Naive B cell (primary cell): ENCODE measurements around the gene CHERP. TPM values are rescaled to one million over a fixed set of nuclear protein-coding genes. Genes with fewer than 3 reads are reported as not detected.

Experiments used
- ATAC-seq, 2 donors: fragments of 150-1000 bp; cut with Tn5 transposase; 2 replicates each; pipeline ENCODE4 v1.10.0; 2021; ENCODE audit warnings: low read depth in 2 of 2, mild to moderate bottlenecking in 2 of 2, moderate library complexity in 2 of 2
- DNase-seq: peaks from one replicate; pipeline ENCODE4 v3.0.0; 2022
- H3K27ac Mint-ChIP-seq, 6 donors: one replicate each; pipeline ENCODE4 v1.8.0; 2020 to 2022; ENCODE audit warnings: mild to moderate bottlenecking in 6 of 6, mixed read lengths in 6 of 6, moderate library complexity in 5 of 6, inconsistent platforms in 2 of 6
- H3K27me3 Mint-ChIP-seq, 3 donors: one replicate each; pipeline ENCODE4 v1.8.0; 2021 to 2022; ENCODE audit warnings: mixed read lengths in 3 of 3, mild to moderate bottlenecking in 1 of 3
- H3K36me3 Mint-ChIP-seq, 2 donors: one replicate each; pipeline ENCODE4 v1.8.0; 2020 to 2022; ENCODE audit warnings: mixed read lengths in 2 of 2, inconsistent platforms in 1 of 2, mild to moderate bottlenecking in 1 of 2
- H3K4me1 Mint-ChIP-seq, 3 donors: one replicate each; pipeline ENCODE4 v1.8.0; 2020 to 2022; ENCODE audit warnings: mixed read lengths in 3 of 3, inconsistent platforms in 1 of 3, mild to moderate bottlenecking in 1 of 3, moderate library complexity in 1 of 3
- H3K4me3 Mint-ChIP-seq, 8 donors: one replicate each; pipeline ENCODE4 v1.8.0; 2020 to 2022; ENCODE audit warnings: mild to moderate bottlenecking in 8 of 8, mixed read lengths in 8 of 8, moderate library complexity in 8 of 8, inconsistent platforms in 2 of 8
- H3K9me3 Mint-ChIP-seq, 7 donors: one replicate each; pipeline ENCODE4 v1.8.0; 2020 to 2022; ENCODE audit warnings: mixed read lengths in 7 of 7, mild to moderate bottlenecking in 5 of 7, inconsistent platforms in 2 of 7, moderate library complexity in 1 of 7
- polyA plus RNA-seq, 6 donors: library from polyadenylated mRNA; unstranded; fragments of 300-500 nt; fragmentation: Illumina TruSeq; gene quantifications; one replicate each; pipeline ENCODE4 v1.2.3, GENCODE V29; 2021; ENCODE audit warnings: low read depth in 6 of 6

Gene CHERP
- 10 to 100 TPM in 2 of 6 donors, 1 to 10 TPM in 4; 3.2 to 19.5 (median 9.4) TPM for polyA plus RNA-seq

GRCh38 chr19:16542045-16542909 lies at the start of gene CHERP:
Gene CHERP, minus strand, starts transcription at chr19:16542437. Its CDS starts 59 bp downstream, at chr19:16542378.
- H3K27ac Mint-ChIP-seq, result peak within 1 kb of the TSS; percentile 86 to 97 (median 92)
- H3K27me3 Mint-ChIP-seq, result no peaks in the 10 kb centered on the region
- peak within 1 kb of the TSS; percentile 89 to 95 (median 92) for H3K4me3 Mint-ChIP-seq
- no peaks in the 10 kb centered on the region for H3K9me3 Mint-ChIP-seq
- H3K36me3 Mint-ChIP-seq, result peaks cover 0 to 11% of the 10 kb centered on the region in 2 donors
- DNase-seq (peak; percentile 93), ATAC-seq (peak; percentile 75 to 85)
- peaks cover 44 to 60% (median 54%) of the 10 kb centered on the region in 3 donors for H3K4me1 Mint-ChIP-seq

GRCh38 chr19:16590876-16591802 lies 48.9 kb upstream of the CHERP start:
- peak overlapping the region in 4 of 6 donors; percentile 32 to 99 (median 64) for H3K27ac Mint-ChIP-seq
- no peak for DNase-seq
- no peak for ATAC-seq
- H3K4me1 Mint-ChIP-seq, result peaks cover 81 to 96% (median 94%) of the 10 kb centered on the region in 3 donors
- peak overlapping the region in 6 of 8 donors; percentile 2 to 51 (median 26) for H3K4me3 Mint-ChIP-seq
- H3K36me3 Mint-ChIP-seq, result no peaks in the 10 kb centered on the region
- no peaks in the 10 kb centered on the region for H3K9me3 Mint-ChIP-seq
- H3K27me3 Mint-ChIP-seq, result no peaks in the 10 kb centered on the region

DNA sequence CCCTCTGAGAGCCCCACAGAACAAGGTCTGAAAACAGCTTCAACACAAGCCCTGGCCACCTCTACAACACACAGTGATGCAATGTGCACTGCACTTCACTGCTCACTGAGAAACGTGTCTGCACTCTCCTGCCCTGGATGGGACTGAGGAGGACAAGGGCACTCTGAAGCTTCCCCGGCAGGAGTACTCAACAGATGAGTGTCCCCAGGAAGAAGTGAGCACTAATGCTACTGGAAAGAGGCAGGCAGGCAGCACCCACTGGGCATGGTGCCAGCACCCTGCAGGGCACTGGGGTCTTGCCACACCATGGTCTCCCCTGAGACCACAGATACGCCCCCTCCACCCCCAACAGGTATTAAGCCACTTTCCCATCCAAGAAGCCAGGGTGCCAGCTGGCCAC lies 47.7 kb upstream of the CHERP start:
- ATAC-seq (no peak), DNase-seq (no peak)
- no peaks in the 10 kb centered on the region for H3K27me3 Mint-ChIP-seq
- peaks cover 81 to 96% (median 94%) of the 10 kb centered on the region in 3 donors for H3K4me1 Mint-ChIP-seq
- H3K27ac Mint-ChIP-seq, result peak overlapping the region; percentile 74 to 100 (median 100)
- H3K4me3 Mint-ChIP-seq, result peak overlapping the region in 5 of 8 donors; percentile 25 to 94 (median 39)
- H3K36me3 Mint-ChIP-seq, result no peaks in the 10 kb centered on the region
- no peaks in the 10 kb centered on the region for H3K9me3 Mint-ChIP-seq

DNA sequence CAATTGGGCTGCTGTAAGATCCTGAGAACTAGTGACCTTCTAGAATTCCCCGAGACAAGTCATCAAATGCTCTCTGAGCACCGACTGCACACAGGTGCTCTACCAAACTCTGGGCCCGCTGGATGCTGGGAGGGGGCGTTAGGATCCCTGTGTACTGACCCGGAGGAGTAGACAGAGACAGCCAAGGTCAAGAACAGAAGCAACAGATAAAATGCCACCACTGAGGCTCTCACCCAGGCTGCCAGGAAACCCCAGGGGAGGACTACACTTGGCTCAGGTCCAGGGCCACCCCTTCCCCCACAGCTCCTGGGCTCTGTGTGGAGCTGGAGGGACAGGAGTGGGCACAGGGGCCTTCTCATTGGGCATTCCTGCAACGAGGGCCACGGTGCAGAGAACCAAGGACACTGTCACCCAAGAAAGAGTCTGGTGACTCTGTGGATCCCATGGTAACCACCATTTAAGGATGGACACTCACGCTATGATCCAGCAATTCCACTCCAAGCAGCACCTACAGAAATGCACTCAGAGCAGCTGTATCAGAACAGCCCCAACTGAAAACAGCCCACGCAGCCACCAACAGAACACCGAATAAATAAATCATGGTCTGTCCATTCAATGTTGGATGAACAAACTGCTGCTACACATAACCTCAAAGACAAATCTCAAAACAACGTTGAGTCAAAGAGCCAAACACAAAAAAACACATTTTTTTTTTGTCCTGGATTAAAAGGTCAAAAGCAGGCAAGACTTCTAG lies 46.8 kb upstream of the CHERP start:
- Mint-ChIP-seq H3K36me3 (no peaks in the 10 kb centered on the region), H3K9me3 (no peaks in the 10 kb centered on the region)

DNA sequence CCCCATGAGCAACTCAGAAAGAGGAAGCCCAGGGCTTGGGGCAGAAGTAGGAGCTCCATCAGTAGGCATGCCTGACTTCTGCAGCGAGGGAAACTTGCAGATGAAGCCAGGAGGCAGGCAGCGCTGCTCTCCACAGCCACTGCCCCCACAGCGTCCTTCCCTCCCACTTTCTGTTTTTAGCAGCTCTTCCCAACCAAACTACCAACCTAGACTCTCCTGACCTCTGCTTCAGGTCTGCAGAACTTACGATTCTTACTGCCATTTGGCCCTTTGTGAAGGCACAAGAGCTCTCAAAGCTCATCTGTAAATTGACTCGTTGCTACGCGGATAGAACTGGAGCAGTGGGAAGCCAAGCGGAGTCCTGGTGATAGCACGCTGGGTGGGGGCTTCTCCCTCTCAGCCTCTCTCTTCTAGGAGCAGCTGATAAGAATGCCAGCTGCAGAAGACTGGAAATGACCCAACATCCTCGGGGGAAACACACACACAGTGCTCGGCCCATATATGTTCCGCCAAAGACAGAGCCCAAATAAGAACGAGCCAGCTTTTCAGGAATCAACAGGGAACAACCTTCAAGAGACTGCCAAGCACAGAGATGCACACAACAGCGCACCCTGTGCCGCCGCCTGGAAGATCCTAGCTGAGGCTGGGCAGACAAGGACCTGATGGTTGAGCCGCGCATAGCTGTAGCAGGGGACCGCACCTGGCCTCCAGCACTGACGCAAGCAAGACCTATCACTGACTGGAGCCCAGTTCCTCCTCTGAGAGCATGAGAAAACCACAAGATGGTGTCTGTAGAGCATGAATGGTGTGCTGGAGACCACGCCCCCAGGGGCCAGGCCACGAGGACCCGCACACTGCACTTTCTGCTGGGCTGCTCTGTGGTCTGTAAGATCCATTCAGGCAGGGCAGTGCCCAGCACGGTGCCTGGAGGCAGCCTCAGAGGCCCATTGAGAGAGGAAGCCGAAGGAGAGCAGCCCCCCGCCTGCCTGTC lies 45.9 kb upstream of the CHERP start:
- H3K36me3 Mint-ChIP-seq, result no peaks in the 10 kb centered on the region
- peaks cover 73 to 96% (median 94%) of the 10 kb centered on the region in 3 donors for H3K4me1 Mint-ChIP-seq
- H3K9me3 Mint-ChIP-seq, result no peaks in the 10 kb centered on the region
- peak overlapping the region; percentile 98 to 100 (median 100) for H3K27ac Mint-ChIP-seq
- ATAC-seq, result peak; percentile 67 to 68
- peak; percentile 94 for DNase-seq
- no peaks in the 10 kb centered on the region for H3K27me3 Mint-ChIP-seq
- peak overlapping the region; percentile 85 to 97 (median 94) for H3K4me3 Mint-ChIP-seq

More for the DNA sequence above, 46.8 kb upstream of the CHERP start:
- ATAC-seq (peak; percentile 2 to 4), DNase-seq (no peak)
- H3K27ac Mint-ChIP-seq, result peak overlapping the region; percentile 98 to 100 (median 100)
- H3K27me3 Mint-ChIP-seq, result no peaks in the 10 kb centered on the region
- H3K4me3 Mint-ChIP-seq, result peak overlapping the region; percentile 85 to 97 (median 94)
- peaks cover 79 to 96% (median 94%) of the 10 kb centered on the region in 3 donors for H3K4me1 Mint-ChIP-seq

- DNase-seq (peak; percentile 91), ATAC-seq (no peak)
- no peaks in the 10 kb centered on the region for H3K36me3 Mint-ChIP-seq
- H3K27ac Mint-ChIP-seq, result peak overlapping the region; percentile 98 to 100 (median 100)
- no peaks in the 10 kb centered on the region for H3K27me3 Mint-ChIP-seq
- H3K9me3 Mint-ChIP-seq, result no peaks in the 10 kb centered on the region
- peaks cover 73 to 97% (median 94%) of the 10 kb centered on the region in 3 donors for H3K4me1 Mint-ChIP-seq
- H3K4me3 Mint-ChIP-seq, result peak overlapping the region; percentile 85 to 97 (median 94)
Observed at GRCh38 chr19:16586991-16587832, 45.0 kb upstream of the CHERP start.

- Mint-ChIP-seq H3K4me1 (peaks cover 70 to 96% (median 92%) of the 10 kb centered on the region in 3 donors), H3K27me3 (no peaks in the 10 kb centered on the region), H3K27ac (peak overlapping the region; percentile 98 to 100 (median 100)), H3K9me3 (no peaks in the 10 kb centered on the region), H3K4me3 (peak overlapping the region; percentile 85 to 97 (median 94)), H3K36me3 (no peaks in the 10 kb centered on the region)
- no peak for ATAC-seq
- no peak for DNase-seq
Observed at GRCh38 chr19:16586477-16586871, 44.2 kb upstream of the CHERP start.

DNA sequence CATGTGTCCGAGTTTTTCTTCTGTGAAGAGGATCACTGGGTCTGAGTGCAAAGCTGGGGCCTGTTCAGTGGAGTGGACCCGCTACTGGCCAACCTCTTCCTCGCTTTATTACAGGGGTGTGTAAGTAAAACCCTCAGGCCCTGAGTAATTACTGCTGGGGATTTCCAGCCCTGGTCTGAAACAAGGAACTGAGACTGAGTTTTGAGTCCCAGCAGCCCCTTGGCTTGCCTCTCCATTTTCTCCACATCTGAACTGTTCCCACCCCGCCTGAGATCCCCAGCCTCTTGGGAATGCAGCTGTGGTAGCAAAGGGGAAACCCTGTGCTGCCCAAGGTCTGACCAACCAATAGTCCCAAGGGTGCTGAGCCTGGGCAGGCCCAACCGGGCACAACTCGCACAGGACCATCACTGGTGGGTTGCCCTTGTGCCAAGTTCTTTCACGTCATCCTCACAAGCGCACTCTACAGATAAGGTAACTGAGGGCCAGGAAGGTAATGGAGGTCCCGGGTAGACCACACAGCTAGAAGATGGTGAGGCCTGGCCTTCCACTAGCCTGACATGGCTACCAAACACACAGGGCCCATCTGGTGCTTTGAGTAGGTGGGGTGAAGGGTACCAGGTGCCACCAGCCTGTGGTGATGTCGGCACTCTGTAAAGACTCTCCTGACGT lies 43.7 kb upstream of the CHERP start:
- DNase-seq, result peak; percentile 89
- H3K4me1 Mint-ChIP-seq, result peaks cover 71 to 93% (median 92%) of the 10 kb centered on the region in 3 donors
- no peaks in the 10 kb centered on the region for H3K36me3 Mint-ChIP-seq
- no peaks in the 10 kb centered on the region for H3K9me3 Mint-ChIP-seq
- peak overlapping the region; percentile 98 to 100 (median 100) for H3K27ac Mint-ChIP-seq
- no peaks in the 10 kb centered on the region for H3K27me3 Mint-ChIP-seq
- ATAC-seq, result peak; percentile 36 to 42
- peak overlapping the region; percentile 85 to 97 (median 94) for H3K4me3 Mint-ChIP-seq

DNA sequence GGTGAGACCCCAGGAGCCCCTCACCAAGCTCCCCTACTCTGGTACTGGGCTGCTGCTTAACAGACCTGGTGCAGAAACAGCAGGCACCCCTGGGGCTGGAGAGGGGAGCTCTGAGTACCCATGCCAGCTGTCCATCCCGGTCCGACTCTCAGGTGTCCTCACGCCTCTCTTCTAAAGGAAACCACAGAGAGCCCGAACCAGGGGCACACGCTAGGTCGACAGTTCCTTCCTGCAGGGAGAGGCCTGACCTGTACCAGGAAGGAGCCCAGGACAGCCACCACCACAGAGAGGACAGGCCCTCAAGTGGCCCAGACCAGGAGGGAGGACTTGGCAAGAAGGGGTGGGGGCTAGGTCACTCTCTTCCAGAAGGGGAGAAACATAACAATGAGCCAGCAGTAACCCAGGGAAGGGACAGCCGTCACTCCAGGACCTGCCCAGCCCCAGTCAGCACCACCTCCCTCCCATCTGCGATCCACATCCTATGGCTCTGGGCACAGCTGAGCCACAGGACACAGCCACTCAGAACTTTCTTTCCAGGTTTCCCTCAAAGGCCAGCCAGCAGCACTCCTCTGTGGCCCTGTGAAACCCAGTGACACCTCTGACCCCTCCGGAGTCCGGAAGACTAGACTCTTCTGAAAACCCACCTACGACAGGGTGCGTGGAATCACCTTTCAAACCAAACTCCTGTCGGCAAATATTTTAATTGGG lies 43.0 kb upstream of the CHERP start:
- Mint-ChIP-seq H3K36me3 (no peaks in the 10 kb centered on the region), H3K4me1 (peaks cover 72 to 95% (median 93%) of the 10 kb centered on the region in 3 donors), H3K27ac (peak overlapping the region; percentile 98 to 100 (median 100)), H3K27me3 (no peaks in the 10 kb centered on the region), H3K4me3 (peak overlapping the region; percentile 85 to 97 (median 94)), H3K9me3 (no peaks in the 10 kb centered on the region)
- DNase-seq, result no peak
- no peak for ATAC-seq
